Measurements from ENCODE around the gene P3H1. TPM values are rescaled to one million over a fixed set of nuclear protein-coding genes. Genes with fewer than 3 reads are reported as not detected.

The P3H1 gene
- total RNA-seq, 1 experiment from 2014 or later = 18.1 TPM

- Histone ChIP-seq H3K79me2 (ENCODE audit: low read length) (peaks cover 81% of the 10 kb centered on the region), H3K9me2 (replicated peaks; ENCODE audit: insufficient read depth, low read length) (no peaks in the 10 kb centered on the region), H2AFZ (ENCODE audit: low read length) (peak overlapping the region; percentile 64; the same call in 1 of the 2 replicates), H3K4me3 (ENCODE audit: low read length) (peak overlapping the region; percentile 87), H3K9me3 (ENCODE audit: low read length) (no peaks in the 10 kb centered on the region), H3K4me2 (ENCODE audit: low read depth, low read length, poor library complexity, severe bottlenecking) (peak overlapping the region; percentile 94), H3K4me1 (ENCODE audit: low read length) (peaks cover 32% of the 10 kb centered on the region), H3K27me3 (ENCODE audit: low read length) (no peaks in the 10 kb centered on the region), H3K27ac (ENCODE audit: low read length) (no peak overlapping the region), H3K36me3 (ENCODE audit: insufficient read depth, low read length) (no peaks in the 10 kb centered on the region), H4K20me1 (ENCODE audit: insufficient read depth, low read depth, low read length) (no peaks in the 10 kb centered on the region), H3K9ac (ENCODE audit: low read length) (peak overlapping the region; percentile 83)
- peak; percentile 73 for DNase-seq
Measured at GRCh38 chr1:42767510-42768000, 727 bp upstream of the P3H1 start.

GRCh38 chr1:42765832-42766740 lies 742 bp downstream of the P3H1 start:
- H3K4me2 ChIP-seq (ENCODE audit: low read depth, low read length, poor library complexity, severe bottlenecking) = peak overlapping the region; percentile 89
- H3K4me1 ChIP-seq (ENCODE audit: low read length) = peaks cover 32% of the 10 kb centered on the region
- H3K27ac ChIP-seq (ENCODE audit: low read length) = no peak overlapping the region
- H3K27me3 ChIP-seq (ENCODE audit: low read length) = no peaks in the 10 kb centered on the region
- H2AFZ ChIP-seq (ENCODE audit: low read length) = peak overlapping the region; percentile 94
- H3K4me3 ChIP-seq (ENCODE audit: low read length) = peak overlapping the region; percentile 92
- no peaks in the 10 kb centered on the region for H4K20me1 ChIP-seq (ENCODE audit: insufficient read depth, low read depth, low read length)
- peaks cover 69% of the 10 kb centered on the region for H3K79me2 ChIP-seq (ENCODE audit: low read length)
- peak overlapping the region; percentile 90 for H3K9ac ChIP-seq (ENCODE audit: low read length)
- DNase-seq = peak; percentile 70
- H3K9me3 ChIP-seq (ENCODE audit: low read length) = no peaks in the 10 kb centered on the region
- no peaks in the 10 kb centered on the region for H3K9me2 ChIP-seq (replicated peaks; ENCODE audit: insufficient read depth, low read length)
- no peaks in the 10 kb centered on the region; the same call in 1 of the 2 replicates for H3K36me3 ChIP-seq (ENCODE audit: insufficient read depth, low read length)

DNA sequence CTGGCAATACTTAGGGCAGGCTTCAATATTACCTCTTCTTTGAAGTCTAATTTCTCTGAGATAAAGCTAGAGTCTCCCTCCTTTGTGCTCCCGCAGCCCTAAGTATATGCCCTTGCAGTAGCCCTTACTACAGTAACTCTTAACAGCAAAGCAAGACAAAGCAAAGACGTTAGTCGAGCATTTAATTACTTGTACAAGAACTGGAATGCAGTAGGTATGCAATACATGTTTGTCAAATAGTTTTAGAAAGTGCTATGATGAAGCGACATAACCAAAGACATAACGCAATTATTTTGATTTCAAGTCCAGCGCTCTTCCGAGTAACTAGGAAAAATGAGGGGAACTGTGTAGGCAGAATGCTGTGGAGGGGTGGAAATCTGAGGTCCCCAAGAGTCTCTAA lies 1.6 kb downstream of the P3H1 start:
- peaks cover 61% of the 10 kb centered on the region for H3K79me2 ChIP-seq (ENCODE audit: low read length)

GRCh38 chr1:42762269-42762668 lies 4.6 kb downstream of the P3H1 start:
- H3K4me3 ChIP-seq (ENCODE audit: low read length) = no peak overlapping the region
- H3K9me3 ChIP-seq (ENCODE audit: low read length) = no peaks in the 10 kb centered on the region
- H3K4me1 ChIP-seq (ENCODE audit: low read length) = peaks cover 28% of the 10 kb centered on the region
- H3K4me2 ChIP-seq (ENCODE audit: low read depth, low read length, poor library complexity, severe bottlenecking) = no peak overlapping the region
- no peaks in the 10 kb centered on the region for H4K20me1 ChIP-seq (ENCODE audit: insufficient read depth, low read depth, low read length)
- peaks cover 32% of the 10 kb centered on the region for H3K79me2 ChIP-seq (ENCODE audit: low read length)
- no peak overlapping the region for H2AFZ ChIP-seq (ENCODE audit: low read length)
- DNase-seq = no peak
- H3K36me3 ChIP-seq (ENCODE audit: insufficient read depth, low read length) = peaks cover 6% of the 10 kb centered on the region; the same call in 1 of the 2 replicates
- H3K27ac ChIP-seq (ENCODE audit: low read length) = no peak overlapping the region
- H3K9ac ChIP-seq (ENCODE audit: low read length) = no peak overlapping the region
- no peaks in the 10 kb centered on the region for H3K27me3 ChIP-seq (ENCODE audit: low read length)
- no peaks in the 10 kb centered on the region for H3K9me2 ChIP-seq (replicated peaks; ENCODE audit: insufficient read depth, low read length)

More for the DNA sequence above, 1.6 kb downstream of the P3H1 start:
- H3K9me3 ChIP-seq (ENCODE audit: low read length) = no peaks in the 10 kb centered on the region
- peak overlapping the region; percentile 92 for H3K4me3 ChIP-seq (ENCODE audit: low read length)
- no peaks in the 10 kb centered on the region for H3K9me2 ChIP-seq (replicated peaks; ENCODE audit: insufficient read depth, low read length)
- H3K4me1 ChIP-seq (ENCODE audit: low read length) = peaks cover 28% of the 10 kb centered on the region
- no peak overlapping the region for H2AFZ ChIP-seq (ENCODE audit: low read length)
- H3K27ac ChIP-seq (ENCODE audit: low read length) = no peak overlapping the region
- DNase-seq = no peak
- peak overlapping the region; percentile 89 for H3K4me2 ChIP-seq (ENCODE audit: low read depth, low read length, poor library complexity, severe bottlenecking)
- H3K9ac ChIP-seq (ENCODE audit: low read length) = peak overlapping the region; percentile 90
- no peaks in the 10 kb centered on the region; the same call in 1 of the 2 replicates for H3K36me3 ChIP-seq (ENCODE audit: insufficient read depth, low read length)
- H4K20me1 ChIP-seq (ENCODE audit: insufficient read depth, low read depth, low read length) = no peaks in the 10 kb centered on the region
- H3K27me3 ChIP-seq (ENCODE audit: low read length) = no peaks in the 10 kb centered on the region

GRCh38 chr1:42761567-42761966 lies 5.3 kb downstream of the P3H1 start:
- Histone ChIP-seq H3K4me1 (ENCODE audit: low read length) (peaks cover 28% of the 10 kb centered on the region), H2AFZ (ENCODE audit: low read length) (no peak overlapping the region), H3K36me3 (ENCODE audit: insufficient read depth, low read length) (peaks cover 6% of the 10 kb centered on the region; the same call in 1 of the 2 replicates), H3K27ac (ENCODE audit: low read length) (no peak overlapping the region), H3K79me2 (ENCODE audit: low read length) (peaks cover 30% of the 10 kb centered on the region), H3K27me3 (ENCODE audit: low read length) (no peaks in the 10 kb centered on the region), H3K4me2 (ENCODE audit: low read depth, low read length, poor library complexity, severe bottlenecking) (no peak overlapping the region), H4K20me1 (ENCODE audit: insufficient read depth, low read depth, low read length) (no peaks in the 10 kb centered on the region), H3K9me3 (ENCODE audit: low read length) (no peaks in the 10 kb centered on the region), H3K9me2 (replicated peaks; ENCODE audit: insufficient read depth, low read length) (no peaks in the 10 kb centered on the region), H3K4me3 (ENCODE audit: low read length) (no peak overlapping the region), H3K9ac (ENCODE audit: low read length) (no peak overlapping the region)
- no peak for DNase-seq

GRCh38 chr1:42759114-42759513 lies 7.7 kb downstream of the P3H1 start:
- no peaks in the 10 kb centered on the region for H3K9me3 ChIP-seq (ENCODE audit: low read length)
- no peak overlapping the region for H3K4me3 ChIP-seq (ENCODE audit: low read length)
- no peaks in the 10 kb centered on the region for H4K20me1 ChIP-seq (ENCODE audit: insufficient read depth, low read depth, low read length)
- H3K9ac ChIP-seq (ENCODE audit: low read length) = no peak overlapping the region
- H3K79me2 ChIP-seq (ENCODE audit: low read length) = peaks cover 7% of the 10 kb centered on the region
- H2AFZ ChIP-seq (ENCODE audit: low read length) = no peak overlapping the region
- H3K9me2 ChIP-seq (replicated peaks; ENCODE audit: insufficient read depth, low read length) = no peaks in the 10 kb centered on the region
- peaks cover 12% of the 10 kb centered on the region for H3K4me1 ChIP-seq (ENCODE audit: low read length)
- peaks cover 12% of the 10 kb centered on the region; the same call in 1 of the 2 replicates for H3K36me3 ChIP-seq (ENCODE audit: insufficient read depth, low read length)
- H3K4me2 ChIP-seq (ENCODE audit: low read depth, low read length, poor library complexity, severe bottlenecking) = no peak overlapping the region
- no peaks in the 10 kb centered on the region for H3K27me3 ChIP-seq (ENCODE audit: low read length)
- DNase-seq = no peak
- peak overlapping the region; percentile 50 for H3K27ac ChIP-seq (ENCODE audit: low read length)

DNA sequence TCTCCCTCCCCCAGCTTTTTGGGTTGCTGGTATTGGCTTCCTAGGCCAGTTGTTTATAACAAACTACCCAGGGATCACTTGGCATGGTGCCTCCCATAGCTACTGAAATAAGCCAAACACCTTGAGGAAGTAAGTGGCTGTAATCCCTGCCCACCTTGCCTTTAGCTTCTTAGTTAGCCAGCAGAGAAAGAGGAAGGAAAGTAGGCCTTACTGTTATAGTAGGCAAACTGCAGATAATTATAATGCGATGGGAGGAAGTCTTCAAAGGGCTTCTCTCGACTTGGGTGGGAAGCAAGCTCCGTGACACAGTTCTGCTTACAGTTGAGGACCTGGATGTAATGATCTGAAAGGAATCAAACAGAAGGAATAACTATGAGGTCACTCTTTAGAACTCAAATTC lies 8.2 kb downstream of the P3H1 start:
- Histone ChIP-seq H3K4me3 (ENCODE audit: low read length) (no peak overlapping the region), H3K27ac (ENCODE audit: low read length) (peak overlapping the region; percentile 50), H3K9me3 (ENCODE audit: low read length) (no peaks in the 10 kb centered on the region), H4K20me1 (ENCODE audit: insufficient read depth, low read depth, low read length) (no peaks in the 10 kb centered on the region), H3K36me3 (ENCODE audit: insufficient read depth, low read length) (peaks cover 12% of the 10 kb centered on the region; the same call in 1 of the 2 replicates), H2AFZ (ENCODE audit: low read length) (no peak overlapping the region), H3K4me2 (ENCODE audit: low read depth, low read length, poor library complexity, severe bottlenecking) (no peak overlapping the region), H3K79me2 (ENCODE audit: low read length) (peaks cover 5% of the 10 kb centered on the region), H3K27me3 (ENCODE audit: low read length) (no peaks in the 10 kb centered on the region), H3K9ac (ENCODE audit: low read length) (no peak overlapping the region), H3K9me2 (replicated peaks; ENCODE audit: insufficient read depth, low read length) (no peaks in the 10 kb centered on the region), H3K4me1 (ENCODE audit: low read length) (peaks cover 12% of the 10 kb centered on the region)
- DNase-seq = peak; percentile 62

- no peaks in the 10 kb centered on the region for H3K9me2 ChIP-seq (replicated peaks; ENCODE audit: insufficient read depth, low read length)
- peaks cover 18% of the 10 kb centered on the region for H3K4me1 ChIP-seq (ENCODE audit: low read length)
- no peak for DNase-seq
- no peak overlapping the region for H3K27ac ChIP-seq (ENCODE audit: low read length)
- no peaks in the 10 kb centered on the region for H3K27me3 ChIP-seq (ENCODE audit: low read length)
- no peak overlapping the region for H3K4me2 ChIP-seq (ENCODE audit: low read depth, low read length, poor library complexity, severe bottlenecking)
- no peaks in the 10 kb centered on the region for H3K9me3 ChIP-seq (ENCODE audit: low read length)
- no peak overlapping the region for H3K9ac ChIP-seq (ENCODE audit: low read length)
- no peaks in the 10 kb centered on the region for H4K20me1 ChIP-seq (ENCODE audit: insufficient read depth, low read depth, low read length)
- no peak overlapping the region for H3K4me3 ChIP-seq (ENCODE audit: low read length)
- peaks cover 16% of the 10 kb centered on the region; the same call in 1 of the 2 replicates for H3K36me3 ChIP-seq (ENCODE audit: insufficient read depth, low read length)
- 0 out of 2 replicates have a peak, but pooled peaks cover 3% of the 10 kb centered on the region for H3K79me2 ChIP-seq (ENCODE audit: low read length)
- H2AFZ ChIP-seq (ENCODE audit: low read length) = no peak overlapping the region
Measured at GRCh38 chr1:42757892-42758275, 8.9 kb downstream of the P3H1 start.
